GM23338 (cell line): ENCODE data around the gene ADCY5.

Experiments
- CREB1 ChIP-seq: fragments of 250-450 bp; sonication (Bioruptor Pico); IDR thresholded peaks from 2 replicates; pipeline ENCODE4 v1.5.0; 2020; ENCODE audit warnings: low read depth, mild to moderate bottlenecking, moderate library complexity
- CTCF ChIP-seq, 2 experiments: fragments of 200-600 bp in 1 of 2; sonication (generic) in 1 of 2; conservative IDR thresholded peaks; 2 replicates each; pipeline versions ENCODE4 v1.5.1 to v1.6.1; 2016 to 2017; ENCODE audit warnings: antibody characterized with exemption in 2 of 2, low read depth in 2 of 2, mild to moderate bottlenecking in 2 of 2, moderate library complexity in 1 of 2
- EZH2 ChIP-seq: fragments of 200-600 bp; sonication (generic); IDR thresholded peaks from one replicate; pipeline ENCODE4 v1.8.0; 2017; ENCODE audit warnings: antibody characterized with exemption, mild to moderate bottlenecking, low read depth; ENCODE audit not compliant: unreplicated experiment
- EZH2phosphoT487 ChIP-seq: fragments of 200-600 bp; sonication (generic); IDR thresholded peaks from one replicate; pipeline ENCODE4 v1.8.1; 2018; ENCODE audit warnings: antibody characterized with exemption; ENCODE audit not compliant: unreplicated experiment
- JUNB ChIP-seq: IDR thresholded peaks from one replicate; pipeline ENCODE4 v1.6.1; 2016; ENCODE audit warnings: antibody characterized with exemption; ENCODE audit not compliant: unreplicated experiment
- NANOG ChIP-seq: IDR thresholded peaks from 2 replicates; pipeline ENCODE4 v1.6.1; 2016; ENCODE audit warnings: antibody characterized with exemption, borderline replicate concordance
- POLR2AphosphoS5 ChIP-seq: IDR thresholded peaks from 2 replicates; pipeline ENCODE4 v1.6.1; 2016; ENCODE audit warnings: antibody characterized with exemption, low read depth
- STAT1 ChIP-seq: IDR thresholded peaks from one replicate; pipeline ENCODE4 v1.6.1; 2016; ENCODE audit warnings: antibody characterized with exemption; ENCODE audit not compliant: unreplicated experiment
- ZNF331 ChIP-seq: fragments of 250-450 bp; sonication (Bioruptor Pico); IDR thresholded peaks from 2 replicates; pipeline ENCODE4 v1.5.0; 2020; ENCODE audit warnings: low read depth, mild to moderate bottlenecking, moderate library complexity
- ZNF462 ChIP-seq: fragments of 250-450 bp; sonication (Bioruptor Pico); IDR thresholded peaks from 2 replicates; pipeline ENCODE4 v1.5.0; 2020; ENCODE audit warnings: mild to moderate bottlenecking, moderate library complexity
- TF ChIP-seq, protein P1 (sequence below): IDR thresholded peaks from one replicate; pipeline ENCODE4 v1.6.1; 2018; ENCODE audit warnings: antibody characterized with exemption; ENCODE audit not compliant: unreplicated experiment
- TF ChIP-seq, protein P2 (sequence below): IDR thresholded peaks from 2 replicates; pipeline ENCODE4 v1.6.1; 2016; ENCODE audit warnings: antibody characterized with exemption

GRCh38 chr3:123296261-123296660 lies 152.6 kb downstream of the ADCY5 start:
- TF ChIP-seq CTCF (conservative IDR thresholded peaks at IDR 0.05; ENCODE audit: low read depth in 2 of 2) (no peak), EZH2 (no peak), POLR2AphosphoS5 (no peak), ZNF462 (no peak), JUNB (no peak), EZH2phosphoT487 (no peak), CREB1 (CRISPR knock-in tag) (no peak), STAT1 (no peak), NANOG (no peak), ZNF331 (CRISPR knock-in tag) (no peak)
- TF ChIP-seq, protein P1, sequence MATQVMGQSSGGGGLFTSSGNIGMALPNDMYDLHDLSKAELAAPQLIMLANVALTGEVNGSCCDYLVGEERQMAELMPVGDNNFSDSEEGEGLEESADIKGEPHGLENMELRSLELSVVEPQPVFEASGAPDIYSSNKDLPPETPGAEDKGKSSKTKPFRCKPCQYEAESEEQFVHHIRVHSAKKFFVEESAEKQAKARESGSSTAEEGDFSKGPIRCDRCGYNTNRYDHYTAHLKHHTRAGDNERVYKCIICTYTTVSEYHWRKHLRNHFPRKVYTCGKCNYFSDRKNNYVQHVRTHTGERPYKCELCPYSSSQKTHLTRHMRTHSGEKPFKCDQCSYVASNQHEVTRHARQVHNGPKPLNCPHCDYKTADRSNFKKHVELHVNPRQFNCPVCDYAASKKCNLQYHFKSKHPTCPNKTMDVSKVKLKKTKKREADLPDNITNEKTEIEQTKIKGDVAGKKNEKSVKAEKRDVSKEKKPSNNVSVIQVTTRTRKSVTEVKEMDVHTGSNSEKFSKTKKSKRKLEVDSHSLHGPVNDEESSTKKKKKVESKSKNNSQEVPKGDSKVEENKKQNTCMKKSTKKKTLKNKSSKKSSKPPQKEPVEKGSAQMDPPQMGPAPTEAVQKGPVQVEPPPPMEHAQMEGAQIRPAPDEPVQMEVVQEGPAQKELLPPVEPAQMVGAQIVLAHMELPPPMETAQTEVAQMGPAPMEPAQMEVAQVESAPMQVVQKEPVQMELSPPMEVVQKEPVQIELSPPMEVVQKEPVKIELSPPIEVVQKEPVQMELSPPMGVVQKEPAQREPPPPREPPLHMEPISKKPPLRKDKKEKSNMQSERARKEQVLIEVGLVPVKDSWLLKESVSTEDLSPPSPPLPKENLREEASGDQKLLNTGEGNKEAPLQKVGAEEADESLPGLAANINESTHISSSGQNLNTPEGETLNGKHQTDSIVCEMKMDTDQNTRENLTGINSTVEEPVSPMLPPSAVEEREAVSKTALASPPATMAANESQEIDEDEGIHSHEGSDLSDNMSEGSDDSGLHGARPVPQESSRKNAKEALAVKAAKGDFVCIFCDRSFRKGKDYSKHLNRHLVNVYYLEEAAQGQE, result no peak
- TF ChIP-seq, protein P2, sequence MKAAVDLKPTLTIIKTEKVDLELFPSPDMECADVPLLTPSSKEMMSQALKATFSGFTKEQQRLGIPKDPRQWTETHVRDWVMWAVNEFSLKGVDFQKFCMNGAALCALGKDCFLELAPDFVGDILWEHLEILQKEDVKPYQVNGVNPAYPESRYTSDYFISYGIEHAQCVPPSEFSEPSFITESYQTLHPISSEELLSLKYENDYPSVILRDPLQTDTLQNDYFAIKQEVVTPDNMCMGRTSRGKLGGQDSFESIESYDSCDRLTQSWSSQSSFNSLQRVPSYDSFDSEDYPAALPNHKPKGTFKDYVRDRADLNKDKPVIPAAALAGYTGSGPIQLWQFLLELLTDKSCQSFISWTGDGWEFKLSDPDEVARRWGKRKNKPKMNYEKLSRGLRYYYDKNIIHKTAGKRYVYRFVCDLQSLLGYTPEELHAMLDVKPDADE, result no peak
